CD14-positive monocyte (primary cell): ENCODE measurements around the gene UBQLNL. TPM values are rescaled to one million over a fixed set of nuclear protein-coding genes. Genes with fewer than 3 reads are reported as not detected.

Experiments used
- DNase-seq, 3 donors: peaks; one replicate each; pipeline ENCODE4 v3.0.0-alpha.2; 2011 to 2022
- H2AFZ ChIP-seq: 2 replicates; pipeline ENCODE4 v1.6.0; 2012; ENCODE audit warnings: mild to moderate bottlenecking, low read depth, low read length, inconsistent platforms; ENCODE audit not compliant: insufficient read depth, poor library complexity, severe bottlenecking
- H3K27ac ChIP-seq, 2 donors: 1 replicate in 1 of 2; 2 replicates in 1 of 2; pipeline ENCODE4 v1.5.1; 2012 to 2013; ENCODE audit warnings: low read length in 2 of 2, control low read depth in 1 of 2, inconsistent platforms in 1 of 2, low read depth in 1 of 2, mild to moderate bottlenecking in 1 of 2
- H3K27me3 ChIP-seq, 2 donors: one replicate each; pipeline versions ENCODE4 v1.6.0 to v1.6.1; 2011 to 2013; ENCODE audit warnings: low read length in 2 of 2; ENCODE audit not compliant: control insufficient read depth in 2 of 2, insufficient read depth in 2 of 2
- H3K36me3 ChIP-seq, 2 donors: replicated peaks in 1 of 2; 1 replicate in 1 of 2; 2 replicates in 1 of 2; pipeline versions ENCODE4 v1.5.1 to v1.6.1; 2012 to 2013; ENCODE audit warnings: low read length in 2 of 2, control low read depth in 1 of 2, inconsistent platforms in 1 of 2, mild to moderate bottlenecking in 1 of 2; ENCODE audit not compliant: insufficient read depth in 2 of 2, control insufficient read depth in 1 of 2
- H3K4me1 ChIP-seq, 2 donors: 1 replicate in 1 of 2; 2 replicates in 1 of 2; pipeline versions ENCODE4 v1.5.1 to v1.6.1; 2012 to 2013; ENCODE audit warnings: low read length in 2 of 2, control low read depth in 1 of 2, inconsistent platforms in 1 of 2, mild to moderate bottlenecking in 1 of 2, moderate library complexity in 1 of 2; ENCODE audit not compliant: insufficient read depth in 2 of 2, control insufficient read depth in 1 of 2
- H3K4me2 ChIP-seq: replicated peaks from 2 replicates; pipeline ENCODE3; 2012; ENCODE audit warnings: low read length, moderate library complexity, mild to moderate bottlenecking; ENCODE audit not compliant: poor library complexity, severe bottlenecking; ENCODE audit errors: extremely low read depth
- H3K4me3 ChIP-seq, 3 experiments: fragments of 200-600 bp in 1 of 3; sonication (generic) in 1 of 3; replicated peaks in 1 of 3; 1 replicate in 2 of 3; 2 replicates in 1 of 3; pipeline ENCODE4 v1.5.1; 2011 to 2013; ENCODE audit warnings: low read length in 3 of 3, mild to moderate bottlenecking in 3 of 3, control low read depth in 2 of 3, low read depth in 2 of 3, inconsistent platforms in 1 of 3, moderate library complexity in 1 of 3
- H3K79me2 ChIP-seq: 2 replicates; pipeline ENCODE4 v1.6.0; 2012; ENCODE audit warnings: mild to moderate bottlenecking, control low read depth, inconsistent platforms, low read length, moderate library complexity; ENCODE audit not compliant: insufficient read depth
- H3K9ac ChIP-seq: 2 replicates; pipeline ENCODE4 v1.6.0; 2017; ENCODE audit warnings: low read length, mild to moderate bottlenecking; ENCODE audit not compliant: insufficient read depth, poor library complexity, severe bottlenecking
- H3K9me3 ChIP-seq, 2 donors: replicated peaks in 1 of 2; 1 replicate in 1 of 2; 2 replicates in 1 of 2; pipeline versions ENCODE4 v1.5.1 to v1.6.1; 2012 to 2013; ENCODE audit warnings: low read length in 2 of 2, control low read depth in 1 of 2; ENCODE audit not compliant: control insufficient read depth in 1 of 2, insufficient read depth in 1 of 2
- H4K20me1 ChIP-seq: 2 replicates; pipeline ENCODE4 v1.6.0; 2012; ENCODE audit warnings: mild to moderate bottlenecking, low read length, control low read depth, moderate library complexity; ENCODE audit not compliant: insufficient read depth
- H3K27ac Mint-ChIP-seq, 7 donors: one replicate each; pipeline ENCODE4 v1.8.0; 2020; ENCODE audit warnings: mild to moderate bottlenecking in 7 of 7, mixed read lengths in 7 of 7, moderate library complexity in 6 of 7, inconsistent platforms in 2 of 7
- H3K27me3 Mint-ChIP-seq, 3 donors: one replicate each; pipeline ENCODE4 v1.8.0; 2021 to 2022; ENCODE audit warnings: low read depth in 3 of 3, mild to moderate bottlenecking in 3 of 3, mixed read lengths in 3 of 3, moderate library complexity in 3 of 3, inconsistent platforms in 1 of 3
- H3K36me3 Mint-ChIP-seq, 2 donors: one replicate each; pipeline ENCODE4 v1.8.0; 2020; ENCODE audit warnings: mixed read lengths in 2 of 2, inconsistent platforms in 1 of 2, mild to moderate bottlenecking in 1 of 2
- H3K4me1 Mint-ChIP-seq: one replicate; pipeline ENCODE4 v1.8.0; 2020; ENCODE audit warnings: mild to moderate bottlenecking, mixed read lengths
- H3K4me3 Mint-ChIP-seq, 2 donors: one replicate each; pipeline ENCODE4 v1.8.0; 2020; ENCODE audit warnings: mild to moderate bottlenecking in 2 of 2, mixed read lengths in 2 of 2, moderate library complexity in 1 of 2
- H3K9me3 Mint-ChIP-seq, 7 donors: one replicate each; pipeline ENCODE4 v1.8.0; 2020 to 2022; ENCODE audit warnings: mixed read lengths in 7 of 7, mild to moderate bottlenecking in 6 of 7, moderate library complexity in 6 of 7, inconsistent platforms in 2 of 7
- WGBS: methylation state at CpG from one replicate; pipeline ENCODE4 v1.1.5; 2013; ENCODE audit warnings: missing lambda C conversion rate; ENCODE audit not compliant: insufficient coverage; 5-methylcytosine and 5-hydroxymethylcytosine counted together
- intact Hi-C, 2 donors: fragments of 100-400 bp; cut with micrococcal nuclease; formaldehyde crosslinking; loops; one replicate each; pipeline versions ENCODE4 v1.15.0 to v1.15.1; 2023
- polyA plus RNA-seq, 3 donors: library from polyadenylated mRNA; depleted of rRNA in 1 of 3; unstranded in 2 of 3; stranded (reverse) in 1 of 3; fragments of 300-500 nt in 2 of 3; fragments of >200 nt in 1 of 3; fragmentation: Illumina TruSeq in 2 of 3; gene quantifications; 1 replicate in 2 of 3; 2 replicates in 1 of 3; pipeline ENCODE4 v1.2.3, GENCODE V29; 2012 to 2021
- TF ChIP-seq, protein P1 (sequence below): fragments of 200-600 bp; IDR thresholded peaks from one replicate; pipeline ENCODE4 v1.8.0; 2022; ENCODE audit warnings: antibody characterized with exemption, mild to moderate bottlenecking

UBQLNL gene
- polyA plus RNA-seq, 3 donors, result 0.33 TPM; not detected in 2

DNA sequence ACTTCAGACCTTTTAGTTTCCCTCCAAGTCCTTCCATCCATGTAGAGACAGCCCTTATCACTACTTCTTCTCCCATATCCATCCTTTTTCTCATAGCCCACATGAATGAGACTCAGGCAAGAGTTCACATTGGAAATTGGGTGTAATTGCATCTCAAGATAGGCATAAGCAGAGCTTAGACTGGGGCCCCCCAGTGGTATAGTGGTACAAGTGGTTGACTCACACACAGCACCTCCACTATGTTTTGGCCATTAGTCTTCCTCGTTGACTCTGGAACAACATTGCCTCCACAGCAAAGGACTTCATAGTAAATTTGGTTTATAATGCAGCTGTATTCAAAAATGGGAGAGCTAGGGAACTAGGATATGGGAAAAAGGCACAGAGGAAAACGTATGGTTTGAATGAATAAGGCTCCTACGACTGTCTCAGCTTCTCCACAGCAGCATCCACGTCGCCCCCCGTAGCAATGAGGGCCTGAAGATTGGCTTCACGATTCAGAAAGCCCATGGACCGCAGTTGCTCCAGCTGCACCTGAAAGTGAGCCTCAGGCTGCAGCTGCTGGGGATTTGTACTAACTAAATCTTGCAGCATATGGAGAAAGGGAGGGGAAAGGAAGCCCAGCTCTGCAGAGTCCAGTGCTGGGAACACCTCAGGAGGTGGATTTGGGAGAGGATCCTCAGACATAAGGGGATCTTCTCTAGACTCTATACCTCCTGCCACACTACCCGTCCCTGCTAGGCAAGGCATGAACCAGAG lies 9.1 kb downstream of the UBQLNL start:
- Histone ChIP-seq H3K79me2 (no peaks in the 10 kb centered on the region), H3K27me3 (no peaks in the 10 kb centered on the region), H3K36me3 (no peaks in the 10 kb centered on the region), H4K20me1 (no peaks in the 10 kb centered on the region), H3K27ac (no peak overlapping the region), H2AFZ (no peak overlapping the region), H3K9me3 (no peaks in the 10 kb centered on the region), H3K4me3 (no peak overlapping the region), H3K4me1 (no peaks in the 10 kb centered on the region), H3K9ac (no peak overlapping the region), H3K4me2 (no peak overlapping the region)
- Mint-ChIP-seq H3K27me3 (peaks cover 1 to 2% (median 1%) of the 10 kb centered on the region in 3 donors), H3K9me3 (peaks cover 0 to 7% (median 3%) of the 10 kb centered on the region in 7 donors), H3K36me3 (no peaks in the 10 kb centered on the region), H3K4me1 (no peaks in the 10 kb centered on the region), H3K27ac (no peak overlapping the region), H3K4me3 (no peak overlapping the region)
- WGBS, result 98% methylated on average over 6 of the region's 9 CpGs
- intact Hi-C loops, result no loop called here
- TF ChIP-seq, protein P1, sequence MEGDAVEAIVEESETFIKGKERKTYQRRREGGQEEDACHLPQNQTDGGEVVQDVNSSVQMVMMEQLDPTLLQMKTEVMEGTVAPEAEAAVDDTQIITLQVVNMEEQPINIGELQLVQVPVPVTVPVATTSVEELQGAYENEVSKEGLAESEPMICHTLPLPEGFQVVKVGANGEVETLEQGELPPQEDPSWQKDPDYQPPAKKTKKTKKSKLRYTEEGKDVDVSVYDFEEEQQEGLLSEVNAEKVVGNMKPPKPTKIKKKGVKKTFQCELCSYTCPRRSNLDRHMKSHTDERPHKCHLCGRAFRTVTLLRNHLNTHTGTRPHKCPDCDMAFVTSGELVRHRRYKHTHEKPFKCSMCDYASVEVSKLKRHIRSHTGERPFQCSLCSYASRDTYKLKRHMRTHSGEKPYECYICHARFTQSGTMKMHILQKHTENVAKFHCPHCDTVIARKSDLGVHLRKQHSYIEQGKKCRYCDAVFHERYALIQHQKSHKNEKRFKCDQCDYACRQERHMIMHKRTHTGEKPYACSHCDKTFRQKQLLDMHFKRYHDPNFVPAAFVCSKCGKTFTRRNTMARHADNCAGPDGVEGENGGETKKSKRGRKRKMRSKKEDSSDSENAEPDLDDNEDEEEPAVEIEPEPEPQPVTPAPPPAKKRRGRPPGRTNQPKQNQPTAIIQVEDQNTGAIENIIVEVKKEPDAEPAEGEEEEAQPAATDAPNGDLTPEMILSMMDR, result no peak
- DNase-seq, result no peak

DNA sequence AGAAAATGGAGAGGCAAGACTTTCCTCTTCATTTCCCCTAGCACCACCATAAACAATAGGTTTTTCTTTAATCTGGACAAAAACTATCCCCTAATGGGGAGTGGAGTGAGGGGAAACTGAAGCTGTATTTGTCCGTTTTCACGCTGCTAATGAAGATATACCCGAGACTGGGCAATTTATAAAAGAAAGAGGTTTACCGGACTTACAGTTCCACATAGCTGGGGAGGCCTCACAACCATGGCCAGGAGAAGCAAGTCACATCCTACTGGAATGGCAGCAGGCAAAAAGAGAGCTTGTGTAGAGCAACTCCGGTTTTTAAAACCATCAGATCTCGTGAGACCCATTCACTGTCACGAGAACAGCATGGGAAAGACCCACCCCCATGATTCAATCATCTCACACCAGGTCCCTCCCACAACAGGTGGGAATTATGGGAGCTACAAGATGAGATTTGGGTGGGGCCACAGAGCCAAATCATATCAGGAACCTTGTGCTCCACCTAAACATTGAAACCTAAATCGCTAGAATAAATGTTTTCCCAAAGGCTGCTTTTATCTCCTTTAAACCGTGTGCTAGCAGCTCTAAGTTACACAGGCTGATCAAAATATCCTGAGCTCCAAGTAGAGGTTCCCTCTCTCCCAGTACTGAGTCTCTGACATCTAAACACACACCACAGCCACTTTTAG lies 11.0 kb downstream of the UBQLNL start:
- TF ChIP-seq, protein P1, result no peak
- H3K9me3 Mint-ChIP-seq, result peaks cover 0 to 7% (median 3%) of the 10 kb centered on the region in 7 donors
- no peaks in the 10 kb centered on the region for H3K4me1 Mint-ChIP-seq
- H3K4me3 Mint-ChIP-seq, result no peak overlapping the region
- no peaks in the 10 kb centered on the region for H3K4me1 ChIP-seq
- H3K27ac ChIP-seq, result no peak overlapping the region
- no peaks in the 10 kb centered on the region for H3K36me3 ChIP-seq
- 90% methylated on average over 2 of the region's 9 CpGs for whole genome bisulfite sequencing
- H3K27me3 Mint-ChIP-seq, result peaks cover 0 to 2% (median 1%) of the 10 kb centered on the region in 3 donors
- H3K4me3 ChIP-seq, result no peak overlapping the region
- H3K9me3 ChIP-seq, result no peaks in the 10 kb centered on the region
- H3K9ac ChIP-seq, result no peak overlapping the region
- intact Hi-C loops, result no loop called here
- H3K36me3 Mint-ChIP-seq, result no peaks in the 10 kb centered on the region
- no peaks in the 10 kb centered on the region for H3K79me2 ChIP-seq
- no peaks in the 10 kb centered on the region for H4K20me1 ChIP-seq
- no peak for DNase-seq
- H3K27me3 ChIP-seq, result no peaks in the 10 kb centered on the region
- no peak overlapping the region for H3K27ac Mint-ChIP-seq
- no peak overlapping the region for H3K4me2 ChIP-seq
- no peak overlapping the region for H2AFZ ChIP-seq
